Measurements from ENCODE around the gene FAM184A.
A peak's percentile ranks its signal among the peaks of the same experiment; 100 is the strongest.

FAM184A gene

GRCh38 chr6:118934461-118935330, 143.8 kb downstream of the FAM184A start, which contains the start of gene MCM9:
Gene MCM9 (minus strand): TSS chr6:118935159. CDS start chr6:118931723, 3,436 bp downstream.
- DNase-seq (ENCODE audit: low read depth) = peak; percentile 72
- H3K4me3 ChIP-seq (ENCODE audit: low read depth, low read length) = peak within 1 kb of the TSS; percentile 79
- TF ChIP-seq, protein P1, sequence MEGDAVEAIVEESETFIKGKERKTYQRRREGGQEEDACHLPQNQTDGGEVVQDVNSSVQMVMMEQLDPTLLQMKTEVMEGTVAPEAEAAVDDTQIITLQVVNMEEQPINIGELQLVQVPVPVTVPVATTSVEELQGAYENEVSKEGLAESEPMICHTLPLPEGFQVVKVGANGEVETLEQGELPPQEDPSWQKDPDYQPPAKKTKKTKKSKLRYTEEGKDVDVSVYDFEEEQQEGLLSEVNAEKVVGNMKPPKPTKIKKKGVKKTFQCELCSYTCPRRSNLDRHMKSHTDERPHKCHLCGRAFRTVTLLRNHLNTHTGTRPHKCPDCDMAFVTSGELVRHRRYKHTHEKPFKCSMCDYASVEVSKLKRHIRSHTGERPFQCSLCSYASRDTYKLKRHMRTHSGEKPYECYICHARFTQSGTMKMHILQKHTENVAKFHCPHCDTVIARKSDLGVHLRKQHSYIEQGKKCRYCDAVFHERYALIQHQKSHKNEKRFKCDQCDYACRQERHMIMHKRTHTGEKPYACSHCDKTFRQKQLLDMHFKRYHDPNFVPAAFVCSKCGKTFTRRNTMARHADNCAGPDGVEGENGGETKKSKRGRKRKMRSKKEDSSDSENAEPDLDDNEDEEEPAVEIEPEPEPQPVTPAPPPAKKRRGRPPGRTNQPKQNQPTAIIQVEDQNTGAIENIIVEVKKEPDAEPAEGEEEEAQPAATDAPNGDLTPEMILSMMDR (IDR thresholded peaks at IDR 0.05; ENCODE audit: low read depth, low read length, missing control alignments) = no peak

DNA sequence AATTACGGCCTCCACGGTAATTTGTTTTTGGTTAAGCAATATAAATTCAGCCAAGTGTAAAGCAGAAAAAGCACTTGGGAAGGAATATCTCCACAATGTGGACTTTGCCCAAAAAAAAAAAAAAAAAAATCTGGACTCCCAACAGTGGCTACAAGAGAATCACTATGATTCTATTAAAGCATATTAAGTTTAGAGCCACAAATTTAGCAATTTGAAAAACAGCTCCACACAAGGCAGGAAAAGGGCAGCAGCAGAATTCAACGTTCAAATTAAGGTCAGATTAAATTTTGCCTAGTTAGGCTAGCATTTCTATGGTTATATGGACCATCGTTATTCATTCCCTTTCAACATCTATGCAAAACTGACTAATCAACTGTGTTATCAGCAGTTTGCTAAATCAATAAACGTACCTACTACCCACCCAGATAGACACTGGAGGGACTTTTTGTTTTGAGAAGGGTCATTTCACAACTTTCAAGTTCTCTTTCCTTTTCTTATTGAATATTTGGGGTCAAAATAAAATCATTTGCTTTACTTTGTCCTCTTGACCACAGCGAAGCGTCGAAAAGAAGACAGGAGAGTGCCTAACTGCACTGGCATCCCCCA, 144.5 kb downstream of the FAM184A start:
- TF ChIP-seq, protein P1 (IDR thresholded peaks at IDR 0.05; ENCODE audit: low read depth, low read length, missing control alignments) = no peak
- DNase-seq (ENCODE audit: low read depth) = no peak
- peak overlapping the region; percentile 79 for H3K4me3 ChIP-seq (ENCODE audit: low read depth, low read length)

GRCh38 chr6:118932421-118932820, 146.0 kb downstream of the FAM184A start:
- H3K4me3 ChIP-seq (ENCODE audit: low read depth, low read length) = no peak overlapping the region
- DNase-seq (ENCODE audit: low read depth) = no peak
- TF ChIP-seq, protein P1 (IDR thresholded peaks at IDR 0.05; ENCODE audit: low read depth, low read length, missing control alignments) = no peak

DNA sequence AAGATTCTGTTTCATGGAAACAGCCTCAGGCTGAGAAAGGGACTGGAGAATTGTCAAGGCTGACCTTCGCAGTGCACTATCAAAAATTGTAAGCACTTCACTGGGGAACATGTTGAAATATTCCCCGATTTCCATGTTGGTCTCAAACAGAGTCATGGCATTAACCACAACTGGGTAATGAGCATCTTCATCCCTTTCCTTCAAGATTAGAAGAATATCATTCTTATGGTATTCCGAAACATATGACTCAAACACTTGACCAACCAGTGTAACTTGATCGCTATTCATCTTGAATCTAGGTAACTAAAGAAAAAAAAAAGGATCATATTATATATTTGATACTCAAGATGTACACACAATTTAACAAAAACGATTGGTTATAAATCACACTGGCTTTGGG, 147.0 kb downstream of the FAM184A start:
- no peak overlapping the region for H3K4me3 ChIP-seq (ENCODE audit: low read depth, low read length)
- DNase-seq (ENCODE audit: low read depth) = no peak
- TF ChIP-seq, protein P1 (IDR thresholded peaks at IDR 0.05; ENCODE audit: low read depth, low read length, missing control alignments) = no peak

- no peak overlapping the region for H3K4me3 ChIP-seq (ENCODE audit: low read depth, low read length)
- no peak for DNase-seq (ENCODE audit: low read depth)
- TF ChIP-seq, protein P1 (IDR thresholded peaks at IDR 0.05; ENCODE audit: low read depth, low read length, missing control alignments) = no peak
Measured at GRCh38 chr6:118930680-118931079, 147.8 kb downstream of the FAM184A start.

GRCh38 chr6:118923035-118923434, 155.4 kb downstream of the FAM184A start:
- TF ChIP-seq, protein P1 (IDR thresholded peaks at IDR 0.05; ENCODE audit: low read depth, low read length, missing control alignments) = no peak

More at GRCh38 chr6:118923035-118923434, 155.4 kb downstream of the FAM184A start:
- H3K4me3 ChIP-seq (ENCODE audit: low read depth, low read length) = no peak overlapping the region
- DNase-seq (ENCODE audit: low read depth) = no peak
